Cortex of kidney (tissue), 1 donor: ENCODE measurements around the gene TBC1D4.

ENCODE experiments used
- DNase-seq: peaks from one replicate; lab custom pipeline; 2025; lab: John Stamatoyannopoulos, UW

The TBC1D4 gene

GRCh38 chr13:75482070-75482819 lies at the start of gene TBC1D4:
Gene TBC1D4 (minus strand): TSS chr13:75482169. CDS start chr13:75481767, 402 bp downstream.
- peak; percentile 44 for DNase-seq

GRCh38 chr13:75530549-75530961 lies 48.6 kb upstream of the TBC1D4 start:
- no peak for DNase-seq

DNA sequence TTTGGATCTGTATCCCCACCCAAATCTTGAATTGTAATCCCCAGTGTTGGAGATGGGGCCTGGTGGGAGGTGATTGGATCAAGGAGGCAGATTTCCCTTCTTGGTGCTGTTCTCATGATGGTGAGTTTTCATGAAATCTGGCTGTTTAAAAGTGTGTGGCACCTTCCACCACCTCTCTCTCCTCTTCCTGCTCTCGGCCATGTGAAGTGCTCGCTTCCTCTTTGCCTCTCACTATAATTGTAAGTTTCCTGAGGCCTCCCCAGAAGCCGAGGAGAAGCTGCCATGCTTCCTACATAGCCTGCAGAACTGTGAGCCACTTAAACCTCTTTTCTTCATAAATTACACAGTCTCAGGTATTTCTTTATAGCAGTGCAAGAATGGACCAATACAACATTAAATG lies 40.0 kb upstream of the TBC1D4 start:
- no peak for DNase-seq

GRCh38 chr13:75518439-75519088 lies 36.6 kb upstream of the TBC1D4 start:
- DNase-seq: no peak

GRCh38 chr13:75514080-75514995 lies 32.4 kb upstream of the TBC1D4 start:
- no peak for DNase-seq

DNA sequence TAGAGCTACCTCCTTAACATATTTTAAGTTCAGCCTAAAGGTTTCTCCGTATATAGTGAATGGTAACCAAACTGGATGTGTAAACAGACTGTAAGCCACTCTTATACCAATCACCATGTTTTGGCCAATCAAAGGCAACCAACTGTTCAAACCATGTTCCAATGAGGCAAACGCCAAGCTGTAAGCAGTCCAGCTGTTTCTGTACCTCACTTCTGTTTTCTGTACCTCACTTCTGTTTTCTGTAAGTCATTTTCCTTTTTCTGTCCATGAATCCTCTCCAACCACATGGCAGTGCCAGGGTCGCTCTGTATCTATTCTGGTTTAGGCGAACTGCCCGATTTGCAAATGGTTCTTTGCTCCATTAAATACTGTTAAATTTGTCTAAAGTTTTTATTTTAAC lies 31.3 kb upstream of the TBC1D4 start:
- DNase-seq: no peak

DNA sequence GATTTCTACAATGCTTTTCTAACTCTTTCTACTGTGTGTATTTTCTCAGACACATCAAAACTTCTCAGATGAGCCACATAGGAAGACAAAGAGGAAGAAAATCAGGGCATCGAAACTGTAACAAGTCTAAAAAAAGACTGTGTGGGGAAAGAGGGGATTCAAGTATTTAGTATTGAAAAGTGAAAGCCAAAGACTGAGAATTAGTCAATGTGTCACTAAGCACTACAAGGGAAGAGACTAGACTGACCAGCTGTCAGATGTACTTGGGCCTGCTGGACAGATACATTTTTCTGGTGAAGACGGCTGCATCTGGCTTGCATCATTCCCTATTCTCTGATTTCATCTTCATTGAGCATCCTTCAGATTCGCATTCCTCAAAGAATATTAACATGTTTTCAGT lies 30.3 kb upstream of the TBC1D4 start:
- no peak for DNase-seq

DNA sequence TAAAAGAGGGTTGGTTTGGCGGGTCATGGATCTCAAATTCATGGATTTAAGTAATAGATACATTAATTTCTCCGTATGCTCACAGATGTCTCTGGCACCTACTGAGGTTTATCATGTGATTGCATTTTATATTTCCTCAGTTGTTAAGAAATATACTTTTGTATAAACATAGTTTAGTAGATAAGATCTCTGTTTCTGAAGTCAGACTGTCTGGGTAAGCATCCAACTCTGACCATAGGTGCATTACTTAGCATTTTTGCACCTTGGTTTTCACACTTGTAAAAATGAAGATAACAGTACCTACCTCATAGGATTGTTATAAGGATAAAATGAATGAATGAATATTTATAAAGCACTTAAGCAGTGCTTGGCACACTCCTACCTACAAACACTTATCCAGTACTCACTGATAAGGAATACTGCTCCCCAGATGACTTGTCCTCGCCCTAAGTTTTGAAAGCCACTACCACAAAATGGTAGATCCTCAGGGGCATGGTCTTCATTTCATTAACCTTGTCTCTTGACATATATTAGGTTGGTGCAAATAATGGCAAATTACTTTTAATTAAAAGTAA lies 29.2 kb upstream of the TBC1D4 start:
- no peak for DNase-seq

DNA sequence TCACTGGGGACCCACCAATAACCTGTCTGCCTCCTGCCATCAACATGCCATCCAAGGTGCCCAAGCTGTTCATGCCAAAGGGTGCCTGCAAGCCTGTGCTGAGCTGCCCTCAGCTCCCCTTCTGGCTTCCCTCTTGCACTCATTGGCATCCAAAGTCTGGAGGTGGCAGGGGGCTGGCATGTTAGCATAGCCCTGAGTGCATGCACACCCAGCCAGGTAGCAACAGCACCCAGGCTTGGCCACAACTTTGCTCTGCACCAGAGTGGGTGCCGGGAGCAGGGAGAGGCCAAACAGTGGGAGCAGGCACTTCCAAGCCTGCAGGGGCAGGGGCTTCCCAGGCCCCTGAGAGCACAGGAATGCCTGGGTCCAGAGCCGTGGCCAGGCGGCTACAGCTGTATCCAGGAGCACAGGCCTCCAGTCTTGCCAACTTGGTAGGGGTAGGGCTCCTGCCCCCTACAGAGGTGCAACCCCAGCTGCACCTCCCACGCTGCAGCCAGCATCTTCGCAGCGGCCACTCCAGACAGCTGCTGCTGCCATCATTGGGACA lies 26.1 kb upstream of the TBC1D4 start:
- no peak for DNase-seq

DNA sequence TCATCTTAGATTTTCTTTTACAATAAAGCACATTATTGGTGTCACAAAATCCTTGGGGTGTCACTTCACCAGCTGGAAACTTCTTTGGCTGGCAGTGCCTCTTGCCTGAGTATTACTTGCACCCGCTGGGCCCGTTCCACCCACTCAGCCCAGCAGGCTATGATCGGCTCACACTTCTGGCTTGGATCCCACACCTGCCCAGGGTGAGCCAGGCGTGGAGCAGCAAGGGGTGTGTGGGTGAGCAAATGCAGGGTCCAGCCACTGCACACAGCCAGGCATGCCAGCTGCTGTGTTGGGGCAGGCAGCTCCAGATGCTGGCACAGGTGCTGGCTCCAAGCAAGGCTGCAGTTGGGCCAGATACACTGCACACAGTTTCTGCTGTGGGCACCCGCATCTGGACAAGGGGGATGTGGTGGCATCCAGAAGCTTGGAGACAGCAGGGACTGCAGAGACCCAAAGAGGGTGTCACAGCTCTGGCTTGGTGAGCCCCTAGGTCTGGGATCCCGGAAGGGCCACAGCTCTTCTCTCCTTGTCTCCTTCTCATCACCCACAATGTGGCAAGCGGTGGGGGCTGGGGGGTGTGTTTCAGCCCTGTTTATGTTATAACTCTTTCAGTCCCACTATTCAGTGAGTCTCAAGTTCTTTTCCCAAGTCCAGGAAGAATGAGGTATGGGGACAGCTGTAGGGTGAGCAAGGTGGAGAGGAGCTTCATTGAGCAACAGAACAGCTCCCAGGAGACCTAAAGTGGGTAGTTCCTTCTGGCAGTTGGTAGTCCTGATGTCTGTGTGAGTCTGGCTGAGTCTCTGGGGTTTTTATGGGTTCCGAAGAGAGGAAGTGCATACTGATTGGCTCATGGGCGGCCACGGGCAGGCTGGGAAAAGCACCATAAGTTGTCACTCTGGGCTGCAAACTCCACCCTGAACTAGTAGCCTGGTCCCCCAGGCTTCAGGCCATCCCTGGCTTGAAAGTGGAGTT lies 25.3 kb upstream of the TBC1D4 start:
- DNase-seq: no peak

GRCh38 chr13:75506018-75506417 lies 24.0 kb upstream of the TBC1D4 start:
- no peak for DNase-seq

DNA sequence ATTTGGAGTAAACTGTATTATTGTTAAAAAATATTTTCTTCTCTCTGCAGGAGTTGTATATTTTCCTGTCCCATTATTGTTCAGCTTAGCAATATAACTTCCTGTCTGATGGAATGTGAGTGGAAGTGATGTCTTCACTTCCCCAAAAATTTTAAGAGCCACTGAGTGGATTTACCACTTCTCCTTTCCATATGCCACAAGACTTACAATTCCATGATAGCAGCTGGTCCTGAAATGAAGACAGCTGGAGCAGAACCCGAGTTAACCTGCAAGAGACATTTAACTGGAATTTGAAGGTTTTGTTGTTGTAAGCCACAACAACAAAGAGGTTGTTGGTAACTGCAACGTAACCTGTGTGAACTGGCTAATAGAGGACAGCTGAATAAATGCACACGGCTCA lies 23.4 kb upstream of the TBC1D4 start:
- DNase-seq: no peak

DNA sequence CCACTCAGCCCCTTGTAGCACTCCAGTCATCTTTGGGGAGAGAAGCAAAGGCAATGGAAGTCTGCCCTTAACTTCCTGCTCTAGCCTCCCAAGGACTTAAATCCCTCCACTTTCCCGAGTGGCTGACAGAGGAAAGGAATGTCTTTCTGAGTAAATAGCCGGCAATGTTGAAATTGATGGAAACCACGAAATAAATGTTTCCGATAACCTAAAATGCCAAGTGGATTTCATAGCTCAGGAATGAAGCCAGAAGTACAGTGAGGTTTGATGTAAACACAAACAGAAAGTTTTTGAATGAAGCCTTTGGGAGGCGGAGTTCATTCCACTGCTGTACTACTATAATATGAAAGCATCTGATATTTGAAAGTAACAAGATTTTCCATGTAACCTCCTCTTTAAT lies 14.0 kb upstream of the TBC1D4 start:
- DNase-seq: no peak

- DNase-seq: no peak
Measured at GRCh38 chr13:75494491-75494890, 12.5 kb upstream of the TBC1D4 start.

DNA sequence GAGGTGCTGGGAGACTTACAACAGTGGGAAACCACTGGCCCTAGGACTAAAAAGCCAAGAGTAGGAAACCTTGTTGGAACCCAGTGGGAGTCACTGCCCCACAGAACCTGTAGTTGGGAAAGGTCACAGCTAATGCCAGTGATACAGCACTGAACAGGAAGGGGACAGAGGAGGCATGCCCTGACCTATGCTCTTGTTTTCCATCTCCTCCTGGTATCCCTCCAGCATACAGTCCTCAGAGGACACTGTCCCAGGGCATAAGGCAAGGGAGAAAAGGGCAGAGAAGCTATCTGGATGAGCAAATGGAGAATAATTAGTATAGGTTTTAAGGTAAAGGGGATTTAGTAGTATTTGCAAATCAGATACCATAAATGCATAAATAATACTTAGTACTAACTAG lies 11.2 kb upstream of the TBC1D4 start:
- no peak for DNase-seq

GRCh38 chr13:75492389-75492788 lies 10.4 kb upstream of the TBC1D4 start:
- no peak for DNase-seq

DNA sequence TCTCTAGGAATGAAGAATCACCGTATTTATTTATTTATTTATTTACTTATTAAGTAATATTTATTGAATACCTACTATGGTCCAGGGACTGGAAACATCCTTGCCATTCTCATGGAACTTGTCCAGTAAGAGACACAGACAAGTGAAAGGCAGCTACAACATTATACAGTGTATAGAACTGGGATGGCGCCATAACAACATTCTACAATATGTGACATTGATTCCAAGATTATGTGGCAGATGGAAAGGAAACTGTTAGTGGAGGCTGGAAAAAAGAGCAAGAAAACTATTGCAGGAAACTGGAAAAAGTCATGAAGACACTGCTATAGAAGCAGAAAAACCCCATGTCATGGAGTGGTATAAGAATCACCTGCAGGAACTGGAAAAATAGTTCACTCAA lies 9.4 kb upstream of the TBC1D4 start:
- DNase-seq: no peak

DNA sequence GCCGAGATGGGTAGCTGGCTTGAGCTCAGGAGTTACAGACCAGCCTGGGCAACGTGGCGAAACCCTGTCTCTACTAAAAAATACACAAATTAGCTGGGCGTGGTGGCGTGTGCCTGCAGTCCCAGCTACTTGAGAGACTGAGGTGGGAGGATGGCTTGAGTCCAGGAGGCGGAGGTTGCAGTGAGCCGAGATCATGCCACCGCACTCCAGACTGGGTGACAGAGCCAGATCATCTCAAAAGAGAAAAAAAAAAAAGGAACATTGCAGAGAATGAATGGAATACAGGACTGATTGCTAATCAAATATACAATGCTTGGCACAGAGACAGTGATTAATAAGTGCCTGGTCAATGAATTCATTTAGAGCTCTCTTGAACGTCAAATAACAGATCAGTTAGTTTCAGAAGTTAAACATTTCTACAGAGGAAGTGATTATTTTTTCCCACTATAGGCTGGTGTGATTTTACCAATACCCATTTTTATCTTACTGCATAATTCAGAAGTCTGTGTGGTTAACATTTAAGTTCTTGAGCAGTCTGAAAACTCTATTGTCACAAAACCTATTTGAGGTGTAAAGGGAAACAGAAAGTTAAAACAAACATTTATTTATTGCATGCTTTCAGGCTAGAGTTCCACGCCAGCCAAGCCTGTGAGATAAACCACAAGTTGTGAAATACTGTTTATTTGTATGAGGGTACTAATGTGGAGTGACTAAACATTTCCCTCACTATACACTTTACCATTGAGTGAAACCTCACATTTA lies 7.7 kb upstream of the TBC1D4 start:
- DNase-seq: no peak

DNA sequence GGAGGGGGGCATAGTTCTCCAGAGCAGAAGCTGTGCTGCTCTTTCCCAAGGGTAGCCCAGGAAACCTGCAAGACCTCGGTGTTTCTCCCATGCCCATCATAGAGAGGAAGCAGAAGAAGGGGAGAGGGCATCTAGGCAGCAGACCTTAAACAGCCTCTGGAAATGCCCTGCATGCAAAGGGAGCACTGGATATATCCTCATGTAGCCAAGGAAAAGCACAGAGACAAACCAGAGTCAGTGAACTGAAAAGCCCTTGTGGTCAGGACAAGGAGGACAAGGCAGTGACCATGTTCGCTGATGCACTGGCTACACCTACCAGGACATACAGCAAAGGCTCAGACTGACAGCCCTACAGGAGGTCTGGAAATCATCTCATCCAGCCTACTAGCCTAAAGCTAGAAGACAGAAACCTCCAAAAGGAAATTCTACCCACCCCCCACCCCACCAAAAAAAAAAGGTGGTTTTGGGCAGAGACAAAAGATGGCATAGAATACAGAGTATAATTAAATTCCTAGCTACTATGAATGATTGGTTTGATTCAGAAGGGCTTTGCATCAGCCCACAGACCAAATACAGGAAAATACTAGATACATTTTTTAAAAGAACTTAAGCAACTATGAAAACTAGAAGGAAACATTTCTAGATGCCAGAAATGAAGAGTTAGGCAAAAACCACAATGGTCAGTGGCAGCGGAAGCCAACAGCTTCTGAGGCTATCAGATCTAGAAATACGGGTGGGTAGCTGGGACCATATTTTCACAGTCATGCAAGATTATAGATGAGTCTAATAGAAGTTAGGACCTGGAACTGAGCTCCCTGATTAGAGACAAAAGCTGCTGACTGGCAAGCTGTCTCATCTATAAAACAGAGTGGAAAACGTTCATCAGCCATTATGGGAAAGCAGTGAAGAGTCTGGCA lies 4.4 kb upstream of the TBC1D4 start:
- DNase-seq: no peak
